HepG2 (cell line): Measurements from ENCODE around the gene VGF. TPM values are rescaled to one million over a fixed set of nuclear protein-coding genes. Genes with fewer than 3 reads are reported as not detected.

Source experiments
- AGO2 ChIP-seq: fragments of 200-400 bp; formaldehyde crosslinking; optimal IDR thresholded peaks from 2 replicates; pipeline ENCODE3; 2017; ENCODE audit warnings: mild to moderate bottlenecking, low read depth, low read length, moderate library complexity
- HMGXB3 ChIP-seq: sonication (generic); formaldehyde crosslinking; IDR thresholded peaks from 2 replicates; pipeline ENCODE4 v1.4.0; 2020; ENCODE audit warnings: missing genetic modification reagents, borderline replicate concordance
- MIER3 ChIP-seq: IDR thresholded peaks from 2 replicates; pipeline ENCODE4 v1.6.1; 2016; ENCODE audit warnings: missing compliant biosample characterization, borderline replicate concordance
- PRMT3 ChIP-seq: sonication (generic); formaldehyde crosslinking; IDR thresholded peaks from 2 replicates; pipeline ENCODE4 v1.8.1; 2022; ENCODE audit warnings: low read depth, mild to moderate bottlenecking, moderate library complexity, missing genetic modification reagents, borderline replicate concordance
- RBM39 ChIP-seq: fragments of 200-400 bp; formaldehyde crosslinking; IDR thresholded peaks from one replicate; pipeline ENCODE4 v1.6.1; 2018; ENCODE audit warnings: antibody characterized with exemption, mild to moderate bottlenecking, low read depth, low read length; ENCODE audit not compliant: poor library complexity, severe bottlenecking
- RELA ChIP-seq: sonication (generic); formaldehyde crosslinking; IDR thresholded peaks from 2 replicates; pipeline ENCODE4 v1.4.0; 2020; ENCODE audit warnings: missing genetic modification reagents
- RXRA ChIP-seq: sonication (generic); formaldehyde crosslinking; IDR thresholded peaks from 2 replicates; pipeline ENCODE4 v1.5.1; 2020; ENCODE audit warnings: missing genetic modification reagents
- ZC3H13 ChIP-seq: sonication (generic); formaldehyde crosslinking; IDR thresholded peaks from 2 replicates; pipeline ENCODE4 v1.8.1; 2023; ENCODE audit warnings: mild to moderate bottlenecking, missing genetic modification reagents, moderate library complexity
- ZFP62 ChIP-seq: sonication (generic); formaldehyde crosslinking; IDR thresholded peaks from 2 replicates; pipeline ENCODE4 v1.4.0; 2020; ENCODE audit warnings: missing genetic modification reagents
- ZMAT5 ChIP-seq: sonication (generic); formaldehyde crosslinking; IDR thresholded peaks from 2 replicates; pipeline ENCODE4 v1.5.0; 2020; ENCODE audit warnings: mild to moderate bottlenecking, low read depth, missing genetic modification reagents, borderline replicate concordance
- ZNF446 ChIP-seq: sonication (generic); formaldehyde crosslinking; IDR thresholded peaks from 2 replicates; pipeline ENCODE4 v1.5.0; 2020; ENCODE audit warnings: mild to moderate bottlenecking, missing genetic modification reagents
- ZNF564 ChIP-seq: sonication (generic); formaldehyde crosslinking; IDR thresholded peaks from 2 replicates; pipeline ENCODE4 v1.8.1; 2023; ENCODE audit warnings: mild to moderate bottlenecking, missing genetic modification reagents
- polyA plus RNA-seq, 8 experiments: library from polyadenylated mRNA; depleted of rRNA in 3 of 8; stranded (reverse) in 7 of 8; unstranded in 1 of 8; fragments of >200 nt; fragmentation: Illumina TruSeq in 4 of 8; extraction: Trizol in 4 of 8; gene quantifications; 2 replicates each; pipeline versions ENCODE4 v1.2.1 to v1.2.3, GENCODE V29; 2011 to 2016; ENCODE audit warnings: low read depth in 4 of 8, missing spikeins in 1 of 8, mixed read lengths in 1 of 8; ENCODE audit not compliant: insufficient read depth in 1 of 8
- total RNA-seq, 5 experiments: library from RNA; depleted of rRNA; stranded (reverse); fragments of >200 nt; fragmentation: Illumina TruSeq; extraction: Trizol; gene quantifications; 2 replicates each; pipeline ENCODE4 v1.2.3, GENCODE V29; 2016; ENCODE audit warnings: low read depth in 1 of 5
- TF ChIP-seq, protein P1 (sequence below), 2 experiments: sonication (generic) in 1 of 2; formaldehyde crosslinking in 1 of 2; IDR thresholded peaks; 2 replicates each; pipeline versions ENCODE4 v1.6.1 to v1.9.0; 2014 to 2022; ENCODE audit warnings: antibody characterized with exemption in 1 of 2, borderline replicate concordance in 1 of 2, inconsistent platforms in 1 of 2, low read depth in 1 of 2, missing genetic modification reagents in 1 of 2
- TF ChIP-seq, protein P2 (sequence below): sonication (generic); formaldehyde crosslinking; IDR thresholded peaks from 2 replicates; pipeline ENCODE4 v1.4.0; 2020; ENCODE audit warnings: missing genetic modification reagents, borderline replicate concordance

VGF gene
- total and polyA plus RNA-seq, 2 of the 13 experiments (the other 11 are each of a cell fraction or from before 2014, with no cell fraction given) = 0.12 to 0.46 TPM

- TF ChIP-seq, protein P1, sequence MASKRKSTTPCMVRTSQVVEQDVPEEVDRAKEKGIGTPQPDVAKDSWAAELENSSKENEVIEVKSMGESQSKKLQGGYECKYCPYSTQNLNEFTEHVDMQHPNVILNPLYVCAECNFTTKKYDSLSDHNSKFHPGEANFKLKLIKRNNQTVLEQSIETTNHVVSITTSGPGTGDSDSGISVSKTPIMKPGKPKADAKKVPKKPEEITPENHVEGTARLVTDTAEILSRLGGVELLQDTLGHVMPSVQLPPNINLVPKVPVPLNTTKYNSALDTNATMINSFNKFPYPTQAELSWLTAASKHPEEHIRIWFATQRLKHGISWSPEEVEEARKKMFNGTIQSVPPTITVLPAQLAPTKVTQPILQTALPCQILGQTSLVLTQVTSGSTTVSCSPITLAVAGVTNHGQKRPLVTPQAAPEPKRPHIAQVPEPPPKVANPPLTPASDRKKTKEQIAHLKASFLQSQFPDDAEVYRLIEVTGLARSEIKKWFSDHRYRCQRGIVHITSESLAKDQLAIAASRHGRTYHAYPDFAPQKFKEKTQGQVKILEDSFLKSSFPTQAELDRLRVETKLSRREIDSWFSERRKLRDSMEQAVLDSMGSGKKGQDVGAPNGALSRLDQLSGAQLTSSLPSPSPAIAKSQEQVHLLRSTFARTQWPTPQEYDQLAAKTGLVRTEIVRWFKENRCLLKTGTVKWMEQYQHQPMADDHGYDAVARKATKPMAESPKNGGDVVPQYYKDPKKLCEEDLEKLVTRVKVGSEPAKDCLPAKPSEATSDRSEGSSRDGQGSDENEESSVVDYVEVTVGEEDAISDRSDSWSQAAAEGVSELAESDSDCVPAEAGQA (IDR thresholded peaks at IDR 0.05; ENCODE audit: low read depth) = peak; percentile 61; the same call in 1 of the 2 replicates
- TF ChIP-seq, protein P1 (CRISPR knock-in tag; IDR thresholded peaks at IDR 0.05; ENCODE audit: borderline replicate concordance) = no peak
- TF ChIP-seq ZMAT5 (no peak), RXRA (peak; percentile 99), AGO2 (no peak), MIER3 (CRISPR knock-in tag) (peak; percentile 82; the same call in 1 of the 2 replicates), ZNF564 (CRISPR knock-in tag) (no peak), ZFP62 (CRISPR knock-in tag) (no peak), HMGXB3 (CRISPR knock-in tag) (no peak), RELA (CRISPR knock-in tag) (no peak), ZNF446 (no peak; the same call in 1 of the 2 replicates), ZC3H13 (CRISPR knock-in tag) (peak; percentile 92), PRMT3 (no peak), RBM39 (peak; percentile 56)
- TF ChIP-seq, protein P2, sequence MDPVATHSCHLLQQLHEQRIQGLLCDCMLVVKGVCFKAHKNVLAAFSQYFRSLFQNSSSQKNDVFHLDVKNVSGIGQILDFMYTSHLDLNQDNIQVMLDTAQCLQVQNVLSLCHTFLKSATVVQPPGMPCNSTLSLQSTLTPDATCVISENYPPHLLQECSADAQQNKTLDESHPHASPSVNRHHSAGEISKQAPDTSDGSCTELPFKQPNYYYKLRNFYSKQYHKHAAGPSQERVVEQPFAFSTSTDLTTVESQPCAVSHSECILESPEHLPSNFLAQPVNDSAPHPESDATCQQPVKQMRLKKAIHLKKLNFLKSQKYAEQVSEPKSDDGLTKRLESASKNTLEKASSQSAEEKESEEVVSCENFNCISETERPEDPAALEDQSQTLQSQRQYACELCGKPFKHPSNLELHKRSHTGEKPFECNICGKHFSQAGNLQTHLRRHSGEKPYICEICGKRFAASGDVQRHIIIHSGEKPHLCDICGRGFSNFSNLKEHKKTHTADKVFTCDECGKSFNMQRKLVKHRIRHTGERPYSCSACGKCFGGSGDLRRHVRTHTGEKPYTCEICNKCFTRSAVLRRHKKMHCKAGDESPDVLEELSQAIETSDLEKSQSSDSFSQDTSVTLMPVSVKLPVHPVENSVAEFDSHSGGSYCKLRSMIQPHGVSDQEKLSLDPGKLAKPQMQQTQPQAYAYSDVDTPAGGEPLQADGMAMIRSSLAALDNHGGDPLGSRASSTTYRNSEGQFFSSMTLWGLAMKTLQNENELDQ (CRISPR knock-in tag) = no peak
Measured at GRCh38 chr7:101126651-101127459, 38.5 kb downstream of the VGF start, which contains the start of gene SERPINE1 (continued).
